Superior temporal gyrus (tissue), 1 donor: ENCODE data around the gene SEMA5A.

Source experiments
- DNase-seq: peaks from one replicate; pipeline ENCODE4 v3.0.0-alpha.2; 2016; ENCODE audit errors: extremely low spot score

SEMA5A gene

GRCh38 chr5:9170026-9170425, 375.8 kb downstream of the SEMA5A start:
- no peak for DNase-seq

GRCh38 chr5:9169557-9169902, 376.3 kb downstream of the SEMA5A start:
- DNase-seq: no peak

- no peak for DNase-seq
These were observed 376.9 kb downstream of the SEMA5A start for GRCh38 chr5:9168791-9169556.

- no peak for DNase-seq
These were observed 379.4 kb downstream of the SEMA5A start for GRCh38 chr5:9166202-9167112.

- DNase-seq: peak; percentile 29
These were observed 380.3 kb downstream of the SEMA5A start for GRCh38 chr5:9165546-9165945.

GRCh38 chr5:9160747-9161146, 385.1 kb downstream of the SEMA5A start:
- DNase-seq: no peak

- no peak for DNase-seq
These were observed 388.1 kb downstream of the SEMA5A start for GRCh38 chr5:9157811-9158210.

GRCh38 chr5:9157020-9157419, 388.9 kb downstream of the SEMA5A start:
- no peak for DNase-seq

- DNase-seq: peak; percentile 73
These were observed 389.6 kb downstream of the SEMA5A start for GRCh38 chr5:9156282-9156681.

GRCh38 chr5:9151684-9152427, 394.0 kb downstream of the SEMA5A start:
- no peak for DNase-seq

- no peak for DNase-seq
These were observed 395.9 kb downstream of the SEMA5A start for GRCh38 chr5:9149988-9150387.

- DNase-seq: no peak
These were observed 397.6 kb downstream of the SEMA5A start for GRCh38 chr5:9148242-9148641.

- DNase-seq: no peak
These were observed 405.2 kb downstream of the SEMA5A start for GRCh38 chr5:9140711-9141110.

- no peak for DNase-seq
These were observed 405.7 kb downstream of the SEMA5A start for GRCh38 chr5:9140202-9140601.

GRCh38 chr5:9139344-9139743, 406.5 kb downstream of the SEMA5A start:
- no peak for DNase-seq

GRCh38 chr5:9128136-9128535, 417.7 kb downstream of the SEMA5A start:
- no peak for DNase-seq

- DNase-seq: no peak
These were observed 419.4 kb downstream of the SEMA5A start for GRCh38 chr5:9126490-9126889.

GRCh38 chr5:9125852-9126251, 420.0 kb downstream of the SEMA5A start:
- no peak for DNase-seq

- DNase-seq: no peak
These were observed 421.0 kb downstream of the SEMA5A start for GRCh38 chr5:9124838-9125237.

- no peak for DNase-seq
These were observed 421.8 kb downstream of the SEMA5A start for GRCh38 chr5:9124071-9124470.

- DNase-seq: no peak
These were observed 423.3 kb downstream of the SEMA5A start for GRCh38 chr5:9122528-9122927.

GRCh38 chr5:9121597-9121996, 424.3 kb downstream of the SEMA5A start:
- DNase-seq: no peak
